Measurements from ENCODE around the gene SYNDIG1.

Gene SYNDIG1

DNA sequence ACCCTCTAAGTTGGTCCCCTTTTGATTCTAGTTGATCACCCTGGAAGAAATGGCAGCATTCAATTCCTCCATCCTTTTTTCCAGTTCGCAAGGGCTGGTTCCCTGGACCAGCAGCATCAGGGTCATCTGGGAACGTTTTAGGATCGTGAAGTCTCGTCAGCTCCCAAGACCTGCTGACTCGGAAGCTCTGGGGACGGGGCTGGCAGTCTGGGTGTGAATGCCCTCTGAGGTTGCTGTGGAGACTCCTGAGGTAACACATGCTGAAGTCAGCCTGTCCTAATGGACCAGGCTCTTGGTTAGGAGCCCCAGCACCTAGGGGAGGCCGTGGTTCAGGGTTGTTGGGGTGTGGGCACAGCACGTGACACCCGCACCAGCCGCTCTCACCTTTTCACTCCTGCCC lies 164.1 kb downstream of the SYNDIG1 start:
- no peak overlapping the region for H3K4me3 ChIP-seq (replicated peaks; ENCODE audit: low read depth, low read length)
- DNase-seq (ENCODE audit: low read depth) = no peak
- TF ChIP-seq, protein P1, sequence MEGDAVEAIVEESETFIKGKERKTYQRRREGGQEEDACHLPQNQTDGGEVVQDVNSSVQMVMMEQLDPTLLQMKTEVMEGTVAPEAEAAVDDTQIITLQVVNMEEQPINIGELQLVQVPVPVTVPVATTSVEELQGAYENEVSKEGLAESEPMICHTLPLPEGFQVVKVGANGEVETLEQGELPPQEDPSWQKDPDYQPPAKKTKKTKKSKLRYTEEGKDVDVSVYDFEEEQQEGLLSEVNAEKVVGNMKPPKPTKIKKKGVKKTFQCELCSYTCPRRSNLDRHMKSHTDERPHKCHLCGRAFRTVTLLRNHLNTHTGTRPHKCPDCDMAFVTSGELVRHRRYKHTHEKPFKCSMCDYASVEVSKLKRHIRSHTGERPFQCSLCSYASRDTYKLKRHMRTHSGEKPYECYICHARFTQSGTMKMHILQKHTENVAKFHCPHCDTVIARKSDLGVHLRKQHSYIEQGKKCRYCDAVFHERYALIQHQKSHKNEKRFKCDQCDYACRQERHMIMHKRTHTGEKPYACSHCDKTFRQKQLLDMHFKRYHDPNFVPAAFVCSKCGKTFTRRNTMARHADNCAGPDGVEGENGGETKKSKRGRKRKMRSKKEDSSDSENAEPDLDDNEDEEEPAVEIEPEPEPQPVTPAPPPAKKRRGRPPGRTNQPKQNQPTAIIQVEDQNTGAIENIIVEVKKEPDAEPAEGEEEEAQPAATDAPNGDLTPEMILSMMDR (IDR thresholded peaks at IDR 0.05; ENCODE audit: low read length, missing control alignments) = no peak

DNA sequence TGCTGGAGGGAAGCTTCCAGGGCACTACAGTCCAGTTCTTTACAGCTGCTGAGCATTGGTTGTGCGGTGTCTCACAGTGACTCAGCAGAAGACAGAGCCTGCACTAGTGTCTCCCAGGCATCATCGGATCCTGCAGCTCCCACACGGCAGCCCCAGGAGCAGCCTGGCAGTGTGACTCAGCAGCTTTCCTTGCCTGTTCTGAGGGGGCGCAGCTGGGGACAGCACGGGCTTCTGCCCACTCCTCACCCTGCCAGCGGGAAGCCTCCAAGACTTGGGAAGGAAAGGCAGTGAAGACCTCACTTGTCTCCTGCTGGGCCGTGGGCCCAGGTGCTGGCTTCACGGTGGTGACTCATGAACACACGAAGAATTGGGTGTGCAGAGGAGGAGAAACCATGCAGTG lies 165.4 kb downstream of the SYNDIG1 start:
- TF ChIP-seq, protein P1 (IDR thresholded peaks at IDR 0.05; ENCODE audit: low read length, missing control alignments) = no peak
- DNase-seq (ENCODE audit: low read depth) = peak; percentile 89
- no peak overlapping the region for H3K4me3 ChIP-seq (replicated peaks; ENCODE audit: low read depth, low read length)

DNA sequence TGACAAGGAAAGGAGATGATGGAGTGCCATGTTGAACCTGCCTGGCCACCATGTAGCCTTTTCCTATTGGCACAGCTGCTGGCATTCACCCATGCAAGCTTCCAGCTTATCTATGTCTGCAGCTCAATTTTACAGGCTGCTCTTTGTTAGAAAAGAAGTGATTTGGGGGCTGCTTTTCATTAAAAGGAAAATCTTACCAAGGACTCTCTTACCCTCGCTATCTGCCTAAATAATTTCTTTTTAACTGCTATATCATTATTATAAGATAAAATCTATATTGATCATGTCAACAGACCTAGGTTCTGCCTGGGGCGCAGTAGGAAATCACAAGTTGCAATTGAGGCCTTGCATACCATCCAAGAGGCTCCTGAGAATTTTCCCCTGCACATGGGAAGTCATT lies 167.2 kb downstream of the SYNDIG1 start:
- TF ChIP-seq, protein P1 (IDR thresholded peaks at IDR 0.05; ENCODE audit: low read length, missing control alignments) = no peak
- H3K4me3 ChIP-seq (replicated peaks; ENCODE audit: low read depth, low read length) = no peak overlapping the region
- no peak for DNase-seq (ENCODE audit: low read depth)

DNA sequence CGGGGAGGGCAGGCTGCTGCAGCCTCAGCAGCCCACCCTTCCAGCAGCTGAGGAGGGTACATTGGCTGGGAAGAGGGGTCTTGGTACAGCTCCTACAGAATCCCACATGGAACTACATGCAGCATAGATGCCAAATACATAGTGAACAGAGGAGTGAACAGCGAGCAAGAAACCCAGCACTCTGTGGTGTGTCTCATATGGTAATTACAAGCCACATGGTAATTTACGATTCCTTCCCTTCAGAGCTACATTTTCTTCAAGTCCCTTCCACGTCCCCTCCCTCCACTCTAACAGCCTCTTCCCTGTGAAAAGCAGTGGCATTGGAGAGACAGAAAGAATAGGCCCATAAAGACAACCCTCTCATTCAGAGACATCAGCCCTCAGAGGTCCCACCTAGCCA lies 167.7 kb downstream of the SYNDIG1 start:
- DNase-seq (ENCODE audit: low read depth) = no peak
- H3K4me3 ChIP-seq (replicated peaks; ENCODE audit: low read depth, low read length) = no peak overlapping the region
- TF ChIP-seq, protein P1 (IDR thresholded peaks at IDR 0.05; ENCODE audit: low read length, missing control alignments) = no peak

DNA sequence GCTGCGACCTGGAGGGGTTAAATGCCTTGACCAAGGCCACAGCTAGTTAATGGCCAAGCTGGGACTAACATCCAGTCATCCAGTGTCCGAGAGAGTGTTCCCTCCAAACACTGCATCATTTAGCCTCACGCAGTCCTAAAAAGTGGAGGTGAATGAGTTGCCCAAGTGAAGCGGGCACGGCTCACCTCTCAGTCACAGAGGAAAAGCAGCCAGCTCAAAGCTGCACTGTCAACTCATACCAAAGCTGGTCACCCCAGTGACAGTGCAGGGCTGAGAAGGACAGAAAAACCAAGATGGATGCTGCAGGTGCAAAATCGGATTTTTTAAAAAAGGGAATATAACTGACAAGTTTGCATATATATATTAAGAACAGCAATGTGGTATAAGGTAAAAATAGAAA lies 168.5 kb downstream of the SYNDIG1 start:
- H3K4me3 ChIP-seq (replicated peaks; ENCODE audit: low read depth, low read length) = no peak overlapping the region
- no peak for DNase-seq (ENCODE audit: low read depth)
- TF ChIP-seq, protein P1 (IDR thresholded peaks at IDR 0.05; ENCODE audit: low read length, missing control alignments) = no peak

DNA sequence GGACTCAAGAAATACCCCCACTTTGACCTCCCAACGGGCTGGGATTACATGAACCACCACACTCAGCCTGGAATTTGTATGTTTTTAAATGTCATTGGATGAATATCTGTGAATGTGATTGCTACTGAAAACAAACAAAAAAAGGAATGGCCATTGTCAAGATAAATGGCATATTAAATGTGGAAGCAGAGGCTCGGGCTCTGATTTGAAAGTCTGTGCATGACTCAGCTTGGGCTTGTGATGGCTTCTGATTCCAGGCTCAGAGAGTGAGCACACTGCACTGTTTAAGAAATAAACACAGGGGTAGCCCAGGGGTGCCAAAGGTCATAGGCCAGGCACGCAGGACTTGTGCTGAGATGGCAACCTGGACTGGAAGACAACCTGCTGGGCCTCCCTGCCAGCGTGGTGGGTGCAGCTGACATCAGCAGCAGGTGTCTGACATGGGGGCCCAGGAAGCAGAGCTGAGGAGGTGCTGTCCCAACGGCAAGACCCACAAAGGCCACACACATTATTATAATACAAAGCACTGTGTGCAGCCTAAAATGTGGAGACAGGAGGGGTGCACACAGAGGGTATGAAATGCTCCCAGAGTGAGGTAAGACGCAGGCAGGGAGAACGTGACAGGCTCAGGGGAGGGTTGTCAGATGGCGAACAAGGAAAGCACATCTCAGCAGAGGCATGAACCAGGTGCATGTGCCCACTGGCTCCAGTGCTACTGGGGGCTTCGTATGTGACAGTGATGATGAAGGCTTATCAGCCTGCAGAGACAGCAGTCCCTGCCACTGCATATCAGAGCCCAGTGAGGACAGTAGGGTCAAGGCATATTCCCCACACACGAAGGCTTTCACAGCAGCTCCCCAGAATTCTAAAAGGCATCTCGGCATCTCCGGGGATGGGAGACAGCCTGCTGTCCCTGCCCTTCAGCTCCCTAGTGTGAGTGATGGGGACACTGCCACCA lies 169.4 kb downstream of the SYNDIG1 start:
- TF ChIP-seq, protein P1 (IDR thresholded peaks at IDR 0.05; ENCODE audit: low read length, missing control alignments) = no peak
- DNase-seq (ENCODE audit: low read depth) = no peak
- H3K4me3 ChIP-seq (replicated peaks; ENCODE audit: low read depth, low read length) = no peak overlapping the region

DNA sequence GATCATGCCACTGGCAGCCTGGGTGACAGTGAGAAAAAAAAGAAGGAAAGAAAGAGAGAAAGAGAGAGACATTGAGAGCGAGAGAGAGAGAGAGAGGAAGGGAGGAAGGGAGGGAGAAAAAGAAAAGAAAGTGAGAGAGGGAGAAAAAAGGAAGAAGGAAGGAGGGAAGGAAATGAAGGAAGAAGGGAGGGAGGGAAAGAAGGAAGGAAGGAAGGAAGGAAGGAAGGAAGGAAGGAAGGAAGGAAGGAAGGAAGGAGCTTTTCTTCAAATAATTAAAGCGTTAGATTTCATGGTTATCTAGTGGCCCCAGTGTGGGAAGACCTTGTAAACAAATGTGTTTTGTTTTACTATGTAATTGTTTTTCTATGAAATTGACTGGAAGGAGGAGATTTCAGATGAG lies 170.8 kb downstream of the SYNDIG1 start:
- no peak overlapping the region for H3K4me3 ChIP-seq (replicated peaks; ENCODE audit: low read depth, low read length)
- TF ChIP-seq, protein P1 (IDR thresholded peaks at IDR 0.05; ENCODE audit: low read length, missing control alignments) = no peak
- no peak for DNase-seq (ENCODE audit: low read depth)
